GM12878 (cell line): ENCODE measurements around the gene PI4K2A. TPM values are rescaled to one million over a fixed set of nuclear protein-coding genes. Genes with fewer than 3 reads are reported as not detected.

Source experiments
- ESRRA ChIP-seq: IDR thresholded peaks from 2 replicates; pipeline ENCODE4 v1.6.1; 2012; ENCODE audit warnings: mild to moderate bottlenecking, low read length, improper control_type of control experiment
- KLF5 ChIP-seq: fragments of 450-650 bp; IDR thresholded peaks from 2 replicates; pipeline ENCODE4 v1.6.1; 2014; ENCODE audit warnings: mild to moderate bottlenecking; ENCODE audit not compliant: partially characterized antibody
- MTA2 ChIP-seq: fragments of 450-650 bp; IDR thresholded peaks from 2 replicates; pipeline ENCODE4 v1.6.1; 2016; ENCODE audit warnings: low read depth, mild to moderate bottlenecking, moderate library complexity
- ZBTB40 ChIP-seq: fragments of 450-650 bp; IDR thresholded peaks from 2 replicates; pipeline ENCODE4 v1.6.1; 2016; ENCODE audit warnings: mild to moderate bottlenecking, moderate library complexity, borderline replicate concordance
- polyA plus RNA-seq, 11 experiments: library from polyadenylated mRNA; depleted of rRNA in 4 of 11; unstranded in 6 of 11; stranded (reverse) in 5 of 11; fragments of >200 nt; fragmentation: Nextera tagmentation in 4 of 11; fragmentation: Illumina TruSeq in 1 of 11; extraction: Ambion mirVana in 4 of 11; extraction: Trizol in 1 of 11; gene quantifications; 1 replicate in 1 of 11; 2 replicates in 10 of 11; pipeline versions ENCODE4 v1.2.1 to v1.2.3, GENCODE V29; 2011 to 2016; ENCODE audit warnings: inconsistent platforms in 2 of 11, missing spikeins in 2 of 11, low read depth in 1 of 11
- total RNA-seq, 4 experiments: library from RNA; depleted of rRNA in 3 of 4; stranded (reverse); fragments of >200 nt in 3 of 4; fragmentation: Illumina TruSeq in 1 of 4; extraction: Trizol in 1 of 4; gene quantifications; 2 replicates each; pipeline versions ENCODE4 v1.2.1 to v1.2.3, GENCODE V29; 2013 to 2021
- TF ChIP-seq, protein P1 (sequence below), 3 experiments: IDR thresholded peaks in 2 of 3; conservative IDR thresholded peaks in 1 of 3; 2 replicates each; pipeline ENCODE4 v1.5.1; 2011; ENCODE audit warnings: low read depth in 3 of 3, low read length in 3 of 3, mild to moderate bottlenecking in 3 of 3, control low read depth in 2 of 3, moderate library complexity in 2 of 3, inconsistent platforms in 1 of 3, mixed read lengths in 1 of 3; ENCODE audit not compliant: control insufficient read depth in 2 of 3, insufficient read depth in 1 of 3; ENCODE audit errors: extremely low read depth in 1 of 3
- TF ChIP-seq, protein P2 (sequence below): fragments of 450-650 bp; formaldehyde crosslinking; IDR thresholded peaks from 2 replicates; pipeline ENCODE4 v1.5.0; 2022; ENCODE audit warnings: mild to moderate bottlenecking, missing genetic modification characterization

Gene PI4K2A
- total and polyA plus RNA-seq, 10 of the 15 experiments (the other 5 are each of a cell fraction or from before 2014, with no cell fraction given), result 1.5 to 14.5 (median 10.0) TPM

GRCh38 chr10:97607095-97607636, 33.3 kb upstream of the PI4K2A start (continued):
- TF ChIP-seq, protein P1, sequence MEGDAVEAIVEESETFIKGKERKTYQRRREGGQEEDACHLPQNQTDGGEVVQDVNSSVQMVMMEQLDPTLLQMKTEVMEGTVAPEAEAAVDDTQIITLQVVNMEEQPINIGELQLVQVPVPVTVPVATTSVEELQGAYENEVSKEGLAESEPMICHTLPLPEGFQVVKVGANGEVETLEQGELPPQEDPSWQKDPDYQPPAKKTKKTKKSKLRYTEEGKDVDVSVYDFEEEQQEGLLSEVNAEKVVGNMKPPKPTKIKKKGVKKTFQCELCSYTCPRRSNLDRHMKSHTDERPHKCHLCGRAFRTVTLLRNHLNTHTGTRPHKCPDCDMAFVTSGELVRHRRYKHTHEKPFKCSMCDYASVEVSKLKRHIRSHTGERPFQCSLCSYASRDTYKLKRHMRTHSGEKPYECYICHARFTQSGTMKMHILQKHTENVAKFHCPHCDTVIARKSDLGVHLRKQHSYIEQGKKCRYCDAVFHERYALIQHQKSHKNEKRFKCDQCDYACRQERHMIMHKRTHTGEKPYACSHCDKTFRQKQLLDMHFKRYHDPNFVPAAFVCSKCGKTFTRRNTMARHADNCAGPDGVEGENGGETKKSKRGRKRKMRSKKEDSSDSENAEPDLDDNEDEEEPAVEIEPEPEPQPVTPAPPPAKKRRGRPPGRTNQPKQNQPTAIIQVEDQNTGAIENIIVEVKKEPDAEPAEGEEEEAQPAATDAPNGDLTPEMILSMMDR (IDR thresholded peaks at IDR 0.05 in 2 of 3, conservative IDR thresholded peaks at IDR 0.05 in 1 of 3; ENCODE audit: control insufficient read depth in 2 of 3, extremely low read depth in 1 of 3, insufficient read depth in 1 of 3, low read depth in 3 of 3, low read length in 3 of 3), result no peak
- TF ChIP-seq MTA2, result no peak
- TF ChIP-seq ZBTB40, result no peak
- no peak for TF ChIP-seq KLF5
- TF ChIP-seq ESRRA, result no peak
- TF ChIP-seq, protein P2, sequence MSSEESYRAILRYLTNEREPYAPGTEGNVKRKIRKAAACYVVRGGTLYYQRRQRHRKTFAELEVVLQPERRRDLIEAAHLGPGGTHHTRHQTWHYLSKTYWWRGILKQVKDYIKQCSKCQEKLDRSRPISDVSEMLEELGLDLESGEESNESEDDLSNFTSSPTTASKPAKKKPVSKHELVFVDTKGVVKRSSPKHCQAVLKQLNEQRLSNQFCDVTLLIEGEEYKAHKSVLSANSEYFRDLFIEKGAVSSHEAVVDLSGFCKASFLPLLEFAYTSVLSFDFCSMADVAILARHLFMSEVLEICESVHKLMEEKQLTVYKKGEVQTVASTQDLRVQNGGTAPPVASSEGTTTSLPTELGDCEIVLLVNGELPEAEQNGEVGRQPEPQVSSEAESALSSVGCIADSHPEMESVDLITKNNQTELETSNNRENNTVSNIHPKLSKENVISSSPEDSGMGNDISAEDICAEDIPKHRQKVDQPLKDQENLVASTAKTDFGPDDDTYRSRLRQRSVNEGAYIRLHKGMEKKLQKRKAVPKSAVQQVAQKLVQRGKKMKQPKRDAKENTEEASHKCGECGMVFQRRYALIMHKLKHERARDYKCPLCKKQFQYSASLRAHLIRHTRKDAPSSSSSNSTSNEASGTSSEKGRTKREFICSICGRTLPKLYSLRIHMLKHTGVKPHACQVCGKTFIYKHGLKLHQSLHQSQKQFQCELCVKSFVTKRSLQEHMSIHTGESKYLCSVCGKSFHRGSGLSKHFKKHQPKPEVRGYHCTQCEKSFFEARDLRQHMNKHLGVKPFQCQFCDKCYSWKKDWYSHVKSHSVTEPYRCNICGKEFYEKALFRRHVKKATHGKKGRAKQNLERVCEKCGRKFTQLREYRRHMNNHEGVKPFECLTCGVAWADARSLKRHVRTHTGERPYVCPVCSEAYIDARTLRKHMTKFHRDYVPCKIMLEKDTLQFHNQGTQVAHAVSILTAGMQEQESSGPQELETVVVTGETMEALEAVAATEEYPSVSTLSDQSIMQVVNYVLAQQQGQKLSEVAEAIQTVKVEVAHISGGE (CRISPR knock-in tag), result no peak
